Activated naive CD8-positive, alpha-beta T cell treated with anti-CD3 and anti-CD28 coated beads, Interleukin-2, amount 50 U/mL, for 24 hours (primary cell): ENCODE data around the gene EMC10.
"Not testable (repeated sequence)": the region's sequence is repeated elsewhere in the genome, so short reads cannot be mapped to it uniquely, and the experiment has no call there.

Experiments used
- ATAC-seq: fragments of 150-1000 bp; cut with Tn5 transposase; one replicate; pipeline ENCODE4 v1.10.0; 2021
- DNase-seq: peaks from one replicate; pipeline ENCODE4 v3.0.0; 2021
- H3K27ac Mint-ChIP-seq: one replicate; pipeline ENCODE4 v1.8.0; 2021; ENCODE audit warnings: mild to moderate bottlenecking, mixed read lengths
- H3K27me3 Mint-ChIP-seq: one replicate; pipeline ENCODE4 v1.8.0; 2021; ENCODE audit warnings: mixed read lengths
- H3K36me3 Mint-ChIP-seq: one replicate; pipeline ENCODE4 v1.8.0; 2021; ENCODE audit warnings: low read depth, mixed read lengths
- H3K4me1 Mint-ChIP-seq: one replicate; pipeline ENCODE4 v1.8.0; 2021; ENCODE audit warnings: mixed read lengths
- H3K4me3 Mint-ChIP-seq: one replicate; pipeline ENCODE4 v1.8.0; 2021; ENCODE audit warnings: mild to moderate bottlenecking, moderate library complexity, mixed read lengths
- H3K9me3 Mint-ChIP-seq: one replicate; pipeline ENCODE4 v1.8.0; 2021; ENCODE audit warnings: mixed read lengths

Gene EMC10

GRCh38 chr19:50517704-50518075 is 41.4 kb downstream of the EMC10 start:
- peaks cover 13% of the 10 kb centered on the region for H3K27me3 Mint-ChIP-seq
- ATAC-seq (no peak), DNase-seq (no peak)
- H3K36me3 Mint-ChIP-seq = no peaks in the 10 kb centered on the region
- no peaks in the 10 kb centered on the region for H3K9me3 Mint-ChIP-seq
- H3K4me3 Mint-ChIP-seq = no peak overlapping the region
- peaks cover 1% of the 10 kb centered on the region for H3K4me1 Mint-ChIP-seq
- no peak overlapping the region for H3K27ac Mint-ChIP-seq

- H3K4me1 Mint-ChIP-seq = peaks cover 1% of the 10 kb centered on the region
- no peak overlapping the region for H3K27ac Mint-ChIP-seq
- no peaks in the 10 kb centered on the region for H3K36me3 Mint-ChIP-seq
- DNase-seq (no peak), ATAC-seq (no peak)
- peaks cover 9% of the 10 kb centered on the region for H3K27me3 Mint-ChIP-seq
- H3K4me3 Mint-ChIP-seq = no peak overlapping the region
- no peaks in the 10 kb centered on the region for H3K9me3 Mint-ChIP-seq
These were observed 42.0 kb downstream of the EMC10 start for GRCh38 chr19:50518091-50519005.

- H3K9me3 Mint-ChIP-seq = no peaks in the 10 kb centered on the region
- peaks cover 7% of the 10 kb centered on the region for H3K27me3 Mint-ChIP-seq
- no peak overlapping the region for H3K4me3 Mint-ChIP-seq
- H3K36me3 Mint-ChIP-seq = no peaks in the 10 kb centered on the region
- no peak overlapping the region for H3K27ac Mint-ChIP-seq
- ATAC-seq (no peak), DNase-seq (no peak)
- peaks cover 1% of the 10 kb centered on the region for H3K4me1 Mint-ChIP-seq
These were observed 42.8 kb downstream of the EMC10 start for GRCh38 chr19:50519006-50519575.

- H3K4me1 Mint-ChIP-seq = no peaks in the 10 kb centered on the region
- H3K9me3 Mint-ChIP-seq = no peaks in the 10 kb centered on the region
- no peak for ATAC-seq
- H3K4me3 Mint-ChIP-seq = no peak overlapping the region
- H3K36me3 Mint-ChIP-seq = no peaks in the 10 kb centered on the region
- DNase-seq = no peak
- H3K27ac Mint-ChIP-seq = no peak overlapping the region
- peaks cover 2% of the 10 kb centered on the region for H3K27me3 Mint-ChIP-seq
These were observed 44.6 kb downstream of the EMC10 start for GRCh38 chr19:50520822-50521465.

- ATAC-seq (no peak), DNase-seq (no peak)
- H3K4me3 Mint-ChIP-seq = no peak overlapping the region
- H3K9me3 Mint-ChIP-seq = no peaks in the 10 kb centered on the region
- no peaks in the 10 kb centered on the region for H3K4me1 Mint-ChIP-seq
- no peaks in the 10 kb centered on the region for H3K36me3 Mint-ChIP-seq
- H3K27me3 Mint-ChIP-seq = peaks cover 6% of the 10 kb centered on the region
- H3K27ac Mint-ChIP-seq = no peak overlapping the region
These were observed 46.6 kb downstream of the EMC10 start for GRCh38 chr19:50522881-50523280.

- peaks cover 12% of the 10 kb centered on the region for H3K27me3 Mint-ChIP-seq
- ATAC-seq = not testable (repeated sequence)
These were observed 51.7 kb downstream of the EMC10 start for GRCh38 chr19:50528052-50528451.

GRCh38 chr19:50531171-50531612 is 54.9 kb downstream of the EMC10 start:
- H3K9me3 Mint-ChIP-seq = no peaks in the 10 kb centered on the region
- DNase-seq (no peak), ATAC-seq (no peak)
- H3K36me3 Mint-ChIP-seq = no peaks in the 10 kb centered on the region
- no peak overlapping the region for H3K27ac Mint-ChIP-seq
- H3K4me3 Mint-ChIP-seq = no peak overlapping the region
- peaks cover 3% of the 10 kb centered on the region for H3K4me1 Mint-ChIP-seq
- H3K27me3 Mint-ChIP-seq = peaks cover 16% of the 10 kb centered on the region

More at GRCh38 chr19:50528052-50528451, 51.7 kb downstream of the EMC10 start:
- not testable (repeated sequence) for H3K4me1 Mint-ChIP-seq, H3K36me3 Mint-ChIP-seq, H3K4me3 Mint-ChIP-seq, H3K9me3 Mint-ChIP-seq, H3K27ac Mint-ChIP-seq, DNase-seq

GRCh38 chr19:50532952-50533351 is 56.6 kb downstream of the EMC10 start:
- Mint-ChIP-seq H3K36me3 (no peaks in the 10 kb centered on the region), H3K27me3 (peaks cover 23% of the 10 kb centered on the region), H3K9me3 (no peaks in the 10 kb centered on the region), H3K27ac (no peak overlapping the region), H3K4me1 (peaks cover 3% of the 10 kb centered on the region), H3K4me3 (no peak overlapping the region)
- DNase-seq (no peak), ATAC-seq (no peak)

GRCh38 chr19:50534478-50534877 is 58.2 kb downstream of the EMC10 start:
- peaks cover 21% of the 10 kb centered on the region for H3K27me3 Mint-ChIP-seq
- H3K4me3 Mint-ChIP-seq = no peak overlapping the region
- no peaks in the 10 kb centered on the region for H3K9me3 Mint-ChIP-seq
- ATAC-seq (peak; percentile 58), DNase-seq (no peak)
- H3K36me3 Mint-ChIP-seq = no peaks in the 10 kb centered on the region
- H3K4me1 Mint-ChIP-seq = peaks cover 3% of the 10 kb centered on the region
- H3K27ac Mint-ChIP-seq = no peak overlapping the region

GRCh38 chr19:50535672-50536187 is 59.4 kb downstream of the EMC10 start:
- Mint-ChIP-seq H3K27ac (no peak overlapping the region), H3K4me3 (no peak overlapping the region), H3K27me3 (peaks cover 21% of the 10 kb centered on the region), H3K4me1 (peaks cover 3% of the 10 kb centered on the region), H3K9me3 (no peaks in the 10 kb centered on the region), H3K36me3 (no peaks in the 10 kb centered on the region)
- ATAC-seq = no peak
- no peak for DNase-seq

GRCh38 chr19:50536662-50537305 is 60.5 kb downstream of the EMC10 start:
- H3K27ac Mint-ChIP-seq = no peak overlapping the region
- ATAC-seq = no peak
- H3K4me1 Mint-ChIP-seq = peaks cover 3% of the 10 kb centered on the region
- peaks cover 21% of the 10 kb centered on the region for H3K27me3 Mint-ChIP-seq
- H3K36me3 Mint-ChIP-seq = no peaks in the 10 kb centered on the region
- H3K4me3 Mint-ChIP-seq = no peak overlapping the region
- no peak for DNase-seq
- no peaks in the 10 kb centered on the region for H3K9me3 Mint-ChIP-seq

GRCh38 chr19:50537306-50537685 is 61.0 kb downstream of the EMC10 start:
- ATAC-seq = no peak
- peaks cover 3% of the 10 kb centered on the region for H3K4me1 Mint-ChIP-seq

GRCh38 chr19:50537769-50538230 is 61.5 kb downstream of the EMC10 start:
- peaks cover 16% of the 10 kb centered on the region for H3K27me3 Mint-ChIP-seq
- peak; percentile 54 for ATAC-seq
- DNase-seq = peak; percentile 83
- no peak overlapping the region for H3K27ac Mint-ChIP-seq
- H3K36me3 Mint-ChIP-seq = no peaks in the 10 kb centered on the region
- no peaks in the 10 kb centered on the region for H3K9me3 Mint-ChIP-seq
- H3K4me1 Mint-ChIP-seq = peaks cover 3% of the 10 kb centered on the region
- H3K4me3 Mint-ChIP-seq = no peak overlapping the region

More at GRCh38 chr19:50537306-50537685, 61.0 kb downstream of the EMC10 start:
- no peak overlapping the region for H3K27ac Mint-ChIP-seq
- H3K4me3 Mint-ChIP-seq = no peak overlapping the region
- H3K27me3 Mint-ChIP-seq = peaks cover 19% of the 10 kb centered on the region
- H3K36me3 Mint-ChIP-seq = no peaks in the 10 kb centered on the region
- no peak for DNase-seq
- no peaks in the 10 kb centered on the region for H3K9me3 Mint-ChIP-seq
